ENCODE results near the gene ZNF467. TPM values are rescaled to one million over a fixed set of nuclear protein-coding genes. Genes with fewer than 3 reads are reported as not detected.

The ZNF467 gene
- total and polyA plus RNA-seq, 2 donors: 3.8 to 8.8 TPM

DNA sequence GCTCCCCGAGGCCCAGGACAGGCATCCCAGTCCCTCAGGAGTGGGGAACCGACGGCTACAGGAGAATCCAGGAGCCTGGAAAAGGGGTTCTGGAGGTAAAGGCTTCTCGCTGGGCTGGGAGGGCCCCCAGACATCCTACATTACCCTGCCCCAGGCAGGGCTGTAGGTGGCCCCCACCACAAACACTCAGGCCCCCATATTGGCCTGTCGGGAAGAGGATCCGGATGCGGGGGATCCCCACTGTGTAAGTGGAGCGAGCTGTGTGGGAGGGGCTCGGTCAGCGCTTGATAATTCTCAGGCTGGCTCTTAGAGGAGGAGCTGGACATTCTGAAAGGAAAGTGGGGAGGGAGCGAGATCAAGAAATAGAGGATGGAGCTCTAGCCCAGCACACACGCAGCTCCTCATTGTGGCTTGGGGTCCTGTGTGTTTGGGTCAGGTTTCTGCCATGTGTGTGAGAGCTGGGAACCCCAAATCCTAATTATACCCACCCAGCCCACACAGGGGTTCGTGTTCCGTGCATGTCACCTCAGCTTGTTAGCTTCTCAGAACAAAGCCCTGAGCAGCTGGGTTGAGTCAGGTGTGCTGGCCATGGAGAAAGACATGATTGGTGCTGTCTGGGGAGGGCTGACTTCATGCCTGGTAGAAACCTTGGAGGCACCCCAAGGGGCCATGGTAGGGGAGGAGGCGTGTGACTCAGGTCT, 49.4 kb downstream of the ZNF467 start:
- no peak overlapping the region for H3K27ac ChIP-seq (ENCODE audit: low read depth in 1 of 2, low read length in 1 of 2)
- peaks cover 0 to 3% of the 10 kb centered on the region in 2 donors for H3K4me1 ChIP-seq (ENCODE audit: control insufficient read depth in 2 of 2, insufficient read depth in 2 of 2, low read length in 2 of 2)
- no peak overlapping the region for H3K4me3 ChIP-seq (ENCODE audit: low read length in 2 of 2)
- peaks cover 25 to 30% of the 10 kb centered on the region in 2 donors for H3K36me3 ChIP-seq (ENCODE audit: control insufficient read depth in 2 of 2, insufficient read depth in 2 of 2, low read length in 1 of 2)
- no peak for DNase-seq (ENCODE audit: low read depth in 6 of 9, low spot score in 9 of 9)
- H3K27me3 ChIP-seq (ENCODE audit: control insufficient read depth in 2 of 2, insufficient read depth in 1 of 2, low read length in 1 of 2): no peaks in the 10 kb centered on the region
- no peaks in the 10 kb centered on the region for H3K9me3 ChIP-seq (ENCODE audit: control insufficient read depth in 2 of 2, insufficient read depth in 1 of 2, low read length in 1 of 2)
- WGBS: 99% methylated on average over 15 of the region's 15 CpGs

DNA sequence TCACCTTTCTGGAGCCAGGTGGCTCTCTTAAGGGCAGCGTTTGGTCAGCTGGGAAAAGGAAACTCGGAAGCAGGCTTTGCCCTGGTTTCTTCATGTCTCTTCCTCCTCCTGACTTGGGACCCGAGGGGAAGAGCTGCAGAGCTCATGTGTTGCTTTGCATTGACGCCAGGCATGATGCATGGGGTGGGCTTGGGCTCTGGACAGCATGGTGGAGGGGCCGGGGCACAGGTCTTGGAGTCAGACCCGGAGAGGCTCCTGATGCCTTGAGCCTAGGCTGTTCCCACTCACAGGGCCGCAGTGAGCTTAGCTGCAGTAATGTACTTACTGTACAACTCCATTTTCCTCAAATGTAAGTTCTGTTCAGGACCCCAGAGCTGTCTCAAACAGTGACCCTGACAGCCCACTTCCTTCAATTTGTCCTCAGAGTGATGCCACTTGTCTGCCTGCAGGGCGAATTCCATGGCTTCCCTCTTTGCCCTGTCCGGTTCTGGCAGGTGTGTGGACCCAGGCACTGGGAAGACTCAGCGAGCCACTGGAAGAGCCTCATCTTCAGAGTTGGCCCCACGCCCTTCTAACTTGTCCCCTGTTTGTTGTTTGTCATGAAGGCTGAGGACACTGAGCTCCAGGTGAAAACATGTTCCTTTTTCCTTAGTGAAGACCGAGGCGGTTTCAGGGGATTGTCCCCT, 50.2 kb downstream of the ZNF467 start:
- Histone ChIP-seq H3K9me3 (ENCODE audit: control insufficient read depth in 2 of 2, insufficient read depth in 1 of 2, low read length in 1 of 2) (no peaks in the 10 kb centered on the region), H3K4me1 (ENCODE audit: control insufficient read depth in 2 of 2, insufficient read depth in 2 of 2, low read length in 2 of 2) (no peaks in the 10 kb centered on the region), H3K36me3 (ENCODE audit: control insufficient read depth in 2 of 2, insufficient read depth in 2 of 2, low read length in 1 of 2) (peaks cover 21 to 28% of the 10 kb centered on the region in 2 donors), H3K27me3 (ENCODE audit: control insufficient read depth in 2 of 2, insufficient read depth in 1 of 2, low read length in 1 of 2) (no peaks in the 10 kb centered on the region), H3K27ac (ENCODE audit: low read depth in 1 of 2, low read length in 1 of 2) (no peak overlapping the region), H3K4me3 (ENCODE audit: low read length in 2 of 2) (no peak overlapping the region)
- DNase-seq (ENCODE audit: low read depth in 6 of 9, low spot score in 9 of 9): no peak
- WGBS: 98% methylated on average over 13 of the region's 13 CpGs

DNA sequence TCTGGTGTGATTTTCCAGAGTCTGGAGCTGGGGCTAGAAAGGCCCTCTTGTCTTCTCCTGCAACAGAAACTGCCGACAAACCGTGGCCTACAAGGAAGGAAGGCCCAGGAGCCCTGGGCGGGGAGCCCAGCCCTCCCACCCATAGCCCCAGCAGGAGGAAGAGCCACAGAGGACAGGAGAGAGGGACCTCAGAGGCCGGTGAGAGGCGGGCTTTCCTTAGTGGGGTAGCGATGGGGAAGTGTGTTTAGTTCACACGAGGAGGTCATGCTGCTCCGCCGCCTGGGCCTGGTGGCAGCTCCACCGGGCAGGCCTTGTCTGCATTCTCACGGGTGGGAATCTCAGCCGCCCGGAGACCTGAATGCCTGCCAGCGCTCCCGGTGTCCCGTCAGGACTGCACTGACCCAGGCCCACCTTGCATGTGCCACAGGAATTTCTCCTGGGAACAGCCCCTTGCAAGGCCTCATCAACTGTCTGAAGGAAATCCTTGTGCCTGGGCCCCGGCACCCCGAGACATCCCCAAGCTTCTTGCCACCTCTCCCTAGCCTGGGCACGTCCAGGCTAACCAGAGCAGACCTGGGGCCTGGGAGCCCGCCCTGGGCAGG, 50.9 kb downstream of the ZNF467 start:
- Histone ChIP-seq H3K4me3 (ENCODE audit: low read length in 2 of 2) (no peak overlapping the region), H3K36me3 (ENCODE audit: control insufficient read depth in 2 of 2, insufficient read depth in 2 of 2, low read length in 1 of 2) (peaks cover 19 to 28% of the 10 kb centered on the region in 2 donors), H3K27ac (ENCODE audit: low read depth in 1 of 2, low read length in 1 of 2) (no peak overlapping the region), H3K27me3 (ENCODE audit: control insufficient read depth in 2 of 2, insufficient read depth in 1 of 2, low read length in 1 of 2) (no peaks in the 10 kb centered on the region), H3K9me3 (ENCODE audit: control insufficient read depth in 2 of 2, insufficient read depth in 1 of 2, low read length in 1 of 2) (no peaks in the 10 kb centered on the region), H3K4me1 (ENCODE audit: control insufficient read depth in 2 of 2, insufficient read depth in 2 of 2, low read length in 2 of 2) (no peaks in the 10 kb centered on the region)
- no peak for DNase-seq (ENCODE audit: low read depth in 6 of 9, low spot score in 9 of 9)
- 96% methylated on average over 20 of the region's 20 CpGs for WGBS

- Histone ChIP-seq H3K4me1 (ENCODE audit: control insufficient read depth in 2 of 2, insufficient read depth in 2 of 2, low read length in 2 of 2) (peaks cover 0 to 2% of the 10 kb centered on the region in 2 donors), H3K4me3 (ENCODE audit: low read length in 2 of 2) (no peak overlapping the region), H3K27me3 (ENCODE audit: control insufficient read depth in 2 of 2, insufficient read depth in 1 of 2, low read length in 1 of 2) (no peaks in the 10 kb centered on the region), H3K27ac (ENCODE audit: low read depth in 1 of 2, low read length in 1 of 2) (no peak overlapping the region), H3K9me3 (ENCODE audit: control insufficient read depth in 2 of 2, insufficient read depth in 1 of 2, low read length in 1 of 2) (no peaks in the 10 kb centered on the region), H3K36me3 (ENCODE audit: control insufficient read depth in 2 of 2, insufficient read depth in 2 of 2, low read length in 1 of 2) (peaks cover 19 to 28% of the 10 kb centered on the region in 2 donors)
- WGBS: 98% methylated on average over 16 of the region's 16 CpGs
- no peak for DNase-seq (ENCODE audit: low read depth in 6 of 9, low spot score in 9 of 9)
Observed at GRCh38 chr7:149721084-149721601, 52.2 kb downstream of the ZNF467 start.

GRCh38 chr7:149720372-149721083, 52.9 kb downstream of the ZNF467 start:
- H3K4me3 ChIP-seq (ENCODE audit: low read length in 2 of 2): no peak overlapping the region
- WGBS: 98% methylated on average over 22 of the region's 22 CpGs
- H3K27ac ChIP-seq (ENCODE audit: low read depth in 1 of 2, low read length in 1 of 2): no peak overlapping the region
- H3K9me3 ChIP-seq (ENCODE audit: control insufficient read depth in 2 of 2, insufficient read depth in 1 of 2, low read length in 1 of 2): no peaks in the 10 kb centered on the region
- H3K4me1 ChIP-seq (ENCODE audit: control insufficient read depth in 2 of 2, insufficient read depth in 2 of 2, low read length in 2 of 2): peaks cover 0 to 8% of the 10 kb centered on the region in 2 donors
- H3K36me3 ChIP-seq (ENCODE audit: control insufficient read depth in 2 of 2, insufficient read depth in 2 of 2, low read length in 1 of 2): peaks cover 19 to 26% of the 10 kb centered on the region in 2 donors
- H3K27me3 ChIP-seq (ENCODE audit: control insufficient read depth in 2 of 2, insufficient read depth in 1 of 2, low read length in 1 of 2): no peaks in the 10 kb centered on the region
- no peak for DNase-seq (ENCODE audit: low read depth in 6 of 9, low spot score in 9 of 9)

DNA sequence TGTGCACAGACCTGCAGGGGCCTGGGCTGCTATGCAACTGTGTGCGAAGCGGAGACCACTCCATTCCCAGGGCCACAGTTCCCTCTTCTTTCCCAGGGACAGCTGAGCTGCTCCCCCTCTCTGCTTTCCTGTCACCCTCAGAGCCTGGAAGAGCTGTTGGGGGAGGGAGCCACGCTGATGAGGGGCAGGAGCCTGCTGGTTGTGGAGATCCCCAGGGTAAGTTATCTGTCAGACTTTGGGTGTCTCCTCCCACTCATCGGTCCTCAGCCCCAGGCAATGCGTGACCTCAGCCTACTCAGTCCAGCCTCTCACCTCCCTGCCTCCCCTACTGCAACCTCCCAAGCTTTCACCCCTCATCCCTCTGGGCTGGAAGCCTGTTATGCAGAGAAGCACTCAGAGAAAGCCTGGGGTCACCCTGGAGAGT, 53.5 kb downstream of the ZNF467 start:
- 93% methylated on average over 5 of the region's 5 CpGs for WGBS
- peaks cover 19 to 22% of the 10 kb centered on the region in 2 donors for H3K36me3 ChIP-seq (ENCODE audit: control insufficient read depth in 2 of 2, insufficient read depth in 2 of 2, low read length in 1 of 2)
- H3K9me3 ChIP-seq (ENCODE audit: control insufficient read depth in 2 of 2, insufficient read depth in 1 of 2, low read length in 1 of 2): no peaks in the 10 kb centered on the region
- H3K4me1 ChIP-seq (ENCODE audit: control insufficient read depth in 2 of 2, insufficient read depth in 2 of 2, low read length in 2 of 2): peaks cover 5 to 14% of the 10 kb centered on the region in 2 donors
- no peak overlapping the region for H3K4me3 ChIP-seq (ENCODE audit: low read length in 2 of 2)
- H3K27ac ChIP-seq (ENCODE audit: low read depth in 1 of 2, low read length in 1 of 2): no peak overlapping the region
- no peaks in the 10 kb centered on the region for H3K27me3 ChIP-seq (ENCODE audit: control insufficient read depth in 2 of 2, insufficient read depth in 1 of 2, low read length in 1 of 2)
- no peak for DNase-seq (ENCODE audit: low read depth in 6 of 9, low spot score in 9 of 9)

GRCh38 chr7:149719050-149719899, 54.1 kb downstream of the ZNF467 start:
- Histone ChIP-seq H3K4me3 (ENCODE audit: low read length in 2 of 2) (no peak overlapping the region), H3K36me3 (ENCODE audit: control insufficient read depth in 2 of 2, insufficient read depth in 2 of 2, low read length in 1 of 2) (peaks cover 15 to 19% of the 10 kb centered on the region in 2 donors), H3K4me1 (ENCODE audit: control insufficient read depth in 2 of 2, insufficient read depth in 2 of 2, low read length in 2 of 2) (peaks cover 8 to 16% of the 10 kb centered on the region in 2 donors), H3K27me3 (ENCODE audit: control insufficient read depth in 2 of 2, insufficient read depth in 1 of 2, low read length in 1 of 2) (peaks cover 0 to under 1% of the 10 kb centered on the region in 2 donors), H3K27ac (ENCODE audit: low read depth in 1 of 2, low read length in 1 of 2) (no peak overlapping the region), H3K9me3 (ENCODE audit: control insufficient read depth in 2 of 2, insufficient read depth in 1 of 2, low read length in 1 of 2) (peaks cover 0 to 2% of the 10 kb centered on the region in 2 donors)
- WGBS: 98% methylated on average over 29 of the region's 29 CpGs
- no peak for DNase-seq (ENCODE audit: low read depth in 6 of 9, low spot score in 9 of 9)

- H3K27me3 ChIP-seq (ENCODE audit: control insufficient read depth in 2 of 2, insufficient read depth in 1 of 2, low read length in 1 of 2): peaks cover 0 to 7% of the 10 kb centered on the region in 2 donors
- DNase-seq (ENCODE audit: low read depth in 6 of 9, low spot score in 9 of 9): no peak
- no peak overlapping the region for H3K4me3 ChIP-seq (ENCODE audit: low read length in 2 of 2)
- H3K27ac ChIP-seq (ENCODE audit: low read depth in 1 of 2, low read length in 1 of 2): no peak overlapping the region
- peaks cover 13 to 19% of the 10 kb centered on the region in 2 donors for H3K36me3 ChIP-seq (ENCODE audit: control insufficient read depth in 2 of 2, insufficient read depth in 2 of 2, low read length in 1 of 2)
- H3K9me3 ChIP-seq (ENCODE audit: control insufficient read depth in 2 of 2, insufficient read depth in 1 of 2, low read length in 1 of 2): peaks cover 2 to 8% of the 10 kb centered on the region in 2 donors
- 98% methylated on average over 6 of the region's 6 CpGs for WGBS
- H3K4me1 ChIP-seq (ENCODE audit: control insufficient read depth in 2 of 2, insufficient read depth in 2 of 2, low read length in 2 of 2): peaks cover 11 to 21% of the 10 kb centered on the region in 2 donors
Observed at GRCh38 chr7:149718730-149719049, 54.7 kb downstream of the ZNF467 start.

All from thymus (tissue), 11 donors.